ENCODE data around the gene SLC22A4.

SLC22A4 gene

GRCh38 chr5:132369007-132369473 lies 74.8 kb downstream of the SLC22A4 start:
- TF ChIP-seq EGR1 (IDR thresholded peaks at IDR 0.05) (no peak), YY1 (IDR thresholded peaks at IDR 0.05; ENCODE audit: low read depth) (no peak), CEBPB (IDR thresholded peaks at IDR 0.05) (no peak), RAD21 (IDR thresholded peaks at IDR 0.05; ENCODE audit: low read depth) (no peak), EP300 (IDR thresholded peaks at IDR 0.05; ENCODE audit: borderline replicate concordance) (no peak), NFIC (IDR thresholded peaks at IDR 0.05) (no peak), USF1 (IDR thresholded peaks at IDR 0.05) (no peak), FOXM1 (IDR thresholded peaks at IDR 0.05; ENCODE audit: borderline replicate concordance, low read depth) (no peak), MAX (IDR thresholded peaks at IDR 0.05) (no peak)

GRCh38 chr5:132369474-132370180 lies 75.4 kb downstream of the SLC22A4 start, which contains the start of gene SLC22A5:
Gene SLC22A5 (plus strand): TSS chr5:132369710. CDS start chr5:132369973, 263 bp downstream.
- no peak for TF ChIP-seq TEAD4 (IDR thresholded peaks at IDR 0.05)
- no peak for TF ChIP-seq CREB1 (IDR thresholded peaks at IDR 0.05; ENCODE audit: low read depth)
- TF ChIP-seq TAF1 (IDR thresholded peaks at IDR 0.05; ENCODE audit: low read depth), result peak; percentile 65
- no peak for TF ChIP-seq REST (IDR thresholded peaks at IDR 0.05; ENCODE audit: low read depth)
- peak; percentile 75 for TF ChIP-seq MAX (IDR thresholded peaks at IDR 0.05)
- peak; percentile 12; the same call in 1 of the 2 replicates for TF ChIP-seq TCF12 (IDR thresholded peaks at IDR 0.05; ENCODE audit: low read depth)
- TF ChIP-seq ZBTB7A (IDR thresholded peaks at IDR 0.05; ENCODE audit: low read depth), result 0 out of 2 replicates have a peak, but pooled peaks have one; percentile 7

- TF ChIP-seq EP300 (IDR thresholded peaks at IDR 0.05; ENCODE audit: borderline replicate concordance) (no peak), USF1 (IDR thresholded peaks at IDR 0.05) (no peak), CEBPB (IDR thresholded peaks at IDR 0.05) (no peak), TEAD4 (IDR thresholded peaks at IDR 0.05) (no peak), CREB1 (IDR thresholded peaks at IDR 0.05; ENCODE audit: low read depth) (no peak), EGR1 (IDR thresholded peaks at IDR 0.05) (no peak), RAD21 (IDR thresholded peaks at IDR 0.05; ENCODE audit: low read depth) (no peak), ZBTB7A (IDR thresholded peaks at IDR 0.05; ENCODE audit: low read depth) (no peak), YY1 (IDR thresholded peaks at IDR 0.05; ENCODE audit: low read depth) (no peak), FOXM1 (IDR thresholded peaks at IDR 0.05; ENCODE audit: borderline replicate concordance, low read depth) (no peak), TCF12 (IDR thresholded peaks at IDR 0.05; ENCODE audit: low read depth) (no peak), TAF1 (IDR thresholded peaks at IDR 0.05; ENCODE audit: low read depth) (no peak), MAX (IDR thresholded peaks at IDR 0.05) (no peak), REST (IDR thresholded peaks at IDR 0.05; ENCODE audit: low read depth) (no peak)
Observed at GRCh38 chr5:132370181-132370970, 76.2 kb downstream of the SLC22A4 start.

DNA sequence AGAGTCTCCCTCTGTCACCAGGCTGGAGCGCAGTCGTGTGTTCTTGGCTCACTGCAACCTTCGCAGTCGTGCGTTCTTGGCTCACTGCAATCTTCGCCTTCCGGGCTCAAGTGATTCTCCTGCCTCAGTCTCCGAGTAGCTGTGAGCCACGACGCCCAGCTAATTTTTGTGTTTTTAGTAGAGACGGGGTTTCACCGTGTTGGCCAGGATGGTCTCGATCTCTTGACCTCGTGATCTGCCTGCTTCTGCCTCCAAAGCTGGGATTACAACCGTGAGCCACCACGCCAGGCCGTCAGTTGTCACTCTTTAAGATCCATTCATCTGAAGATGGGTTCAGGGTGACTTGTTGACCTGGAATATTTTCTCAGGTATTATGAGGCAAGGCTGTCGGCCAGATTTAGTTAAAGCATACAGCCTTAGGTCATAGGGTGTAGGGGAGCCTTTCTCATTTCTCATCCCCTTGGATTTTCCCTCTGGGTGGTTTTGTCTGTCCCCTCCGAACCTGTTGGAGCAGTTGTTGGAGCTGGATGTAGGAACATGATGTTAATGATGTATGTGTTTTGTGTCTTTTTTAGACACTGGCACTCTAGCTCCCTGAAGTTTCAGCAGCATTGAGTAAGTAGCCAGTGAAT lies 76.9 kb downstream of the SLC22A4 start:
- TF ChIP-seq TAF1 (IDR thresholded peaks at IDR 0.05; ENCODE audit: low read depth) (no peak), EGR1 (IDR thresholded peaks at IDR 0.05) (no peak), YY1 (IDR thresholded peaks at IDR 0.05; ENCODE audit: low read depth) (no peak), NFIC (IDR thresholded peaks at IDR 0.05) (no peak), ZBTB7A (IDR thresholded peaks at IDR 0.05; ENCODE audit: low read depth) (no peak), MAX (IDR thresholded peaks at IDR 0.05) (no peak), REST (IDR thresholded peaks at IDR 0.05; ENCODE audit: low read depth) (no peak), CREB1 (IDR thresholded peaks at IDR 0.05; ENCODE audit: low read depth) (no peak), TCF12 (IDR thresholded peaks at IDR 0.05; ENCODE audit: low read depth) (no peak)

Measured in Ishikawa (cell line).